ENCODE results near the gene DHX32.

- TF ChIP-seq POLR2A (IDR thresholded peaks at IDR 0.05) (no peak), CTCF (IDR thresholded peaks at IDR 0.05) (no peak), POLR2AphosphoS5 (IDR thresholded peaks at IDR 0.05; ENCODE audit: insufficient read depth in 1 of 2, low read depth in 1 of 2) (no peak)
These were observed 86.0 kb downstream of the DHX32 start for GRCh38 chr10:125795128-125795527.

Data from vagina (tissue), 2 donors.